Epithelial cell of esophagus (primary cell): ENCODE results near the gene EXOC6B.

ENCODE experiments used
- DNase-seq: peaks from one replicate; pipeline ENCODE4 v3.0.0; 2010; ENCODE audit warnings: low read depth
- H3K4me3 ChIP-seq: 2 replicates; pipeline ENCODE4 v1.5.1; 2011; ENCODE audit warnings: mild to moderate bottlenecking, low read length, control low read depth
- TF ChIP-seq, protein P1 (sequence below): IDR thresholded peaks from 2 replicates; pipeline ENCODE4 v1.5.1; 2011; ENCODE audit warnings: low read depth, mild to moderate bottlenecking, low read length, control low read depth, inconsistent platforms; ENCODE audit not compliant: insufficient read depth; ENCODE audit errors: missing control alignments

Gene EXOC6B

DNA sequence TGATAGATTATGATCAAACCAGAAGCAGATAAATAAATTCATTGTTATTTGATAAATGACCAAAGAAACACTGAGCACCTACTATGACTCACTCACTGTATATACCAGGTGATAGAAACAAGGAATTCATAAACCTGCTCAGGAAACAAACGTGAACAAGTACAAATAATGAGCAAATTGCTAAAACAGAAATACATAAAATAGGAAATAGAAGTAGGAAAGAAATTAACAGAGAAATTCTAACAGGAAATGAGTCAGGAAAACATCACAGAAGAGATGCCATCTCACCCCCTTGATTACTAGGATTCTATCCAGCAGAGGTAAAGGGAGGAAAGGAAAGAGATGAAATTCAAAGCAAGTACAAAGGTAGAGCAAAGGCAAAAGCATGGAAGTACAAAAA is 31.3 kb downstream of the EXOC6B start:
- DNase-seq, result peak; percentile 32
- H3K4me3 ChIP-seq, result no peak overlapping the region
- TF ChIP-seq, protein P1, sequence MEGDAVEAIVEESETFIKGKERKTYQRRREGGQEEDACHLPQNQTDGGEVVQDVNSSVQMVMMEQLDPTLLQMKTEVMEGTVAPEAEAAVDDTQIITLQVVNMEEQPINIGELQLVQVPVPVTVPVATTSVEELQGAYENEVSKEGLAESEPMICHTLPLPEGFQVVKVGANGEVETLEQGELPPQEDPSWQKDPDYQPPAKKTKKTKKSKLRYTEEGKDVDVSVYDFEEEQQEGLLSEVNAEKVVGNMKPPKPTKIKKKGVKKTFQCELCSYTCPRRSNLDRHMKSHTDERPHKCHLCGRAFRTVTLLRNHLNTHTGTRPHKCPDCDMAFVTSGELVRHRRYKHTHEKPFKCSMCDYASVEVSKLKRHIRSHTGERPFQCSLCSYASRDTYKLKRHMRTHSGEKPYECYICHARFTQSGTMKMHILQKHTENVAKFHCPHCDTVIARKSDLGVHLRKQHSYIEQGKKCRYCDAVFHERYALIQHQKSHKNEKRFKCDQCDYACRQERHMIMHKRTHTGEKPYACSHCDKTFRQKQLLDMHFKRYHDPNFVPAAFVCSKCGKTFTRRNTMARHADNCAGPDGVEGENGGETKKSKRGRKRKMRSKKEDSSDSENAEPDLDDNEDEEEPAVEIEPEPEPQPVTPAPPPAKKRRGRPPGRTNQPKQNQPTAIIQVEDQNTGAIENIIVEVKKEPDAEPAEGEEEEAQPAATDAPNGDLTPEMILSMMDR, result no peak

DNA sequence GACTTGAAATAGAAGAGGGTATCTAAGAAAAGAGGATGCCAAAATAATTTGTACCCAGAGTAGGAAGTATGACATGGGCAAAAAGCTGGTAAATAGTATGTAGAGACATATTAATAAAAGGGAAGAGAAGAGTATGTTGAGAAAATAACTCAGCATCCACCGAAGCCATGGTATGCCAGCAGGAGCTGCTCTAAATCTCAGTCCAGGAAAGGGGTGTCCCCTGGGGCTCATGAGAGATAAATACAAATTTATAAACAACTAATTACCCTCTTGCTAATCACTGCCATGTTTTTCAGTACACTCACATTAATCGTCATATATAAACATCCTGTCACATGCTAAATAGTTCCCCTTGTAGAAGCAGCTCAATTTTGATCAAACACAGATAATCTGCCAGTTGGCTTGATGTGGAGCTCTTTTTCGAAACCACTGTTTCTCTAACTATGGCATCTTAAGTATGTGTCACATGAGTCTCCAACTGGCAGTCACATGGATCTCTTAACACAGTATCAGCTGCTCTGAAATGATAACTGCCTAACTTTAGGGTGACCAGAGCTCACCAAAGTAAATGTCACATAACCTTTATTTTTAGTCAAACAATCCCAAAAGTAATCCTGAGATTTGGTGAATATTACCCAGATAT is 31.9 kb downstream of the EXOC6B start:
- TF ChIP-seq, protein P1, result no peak
- DNase-seq, result no peak

DNA sequence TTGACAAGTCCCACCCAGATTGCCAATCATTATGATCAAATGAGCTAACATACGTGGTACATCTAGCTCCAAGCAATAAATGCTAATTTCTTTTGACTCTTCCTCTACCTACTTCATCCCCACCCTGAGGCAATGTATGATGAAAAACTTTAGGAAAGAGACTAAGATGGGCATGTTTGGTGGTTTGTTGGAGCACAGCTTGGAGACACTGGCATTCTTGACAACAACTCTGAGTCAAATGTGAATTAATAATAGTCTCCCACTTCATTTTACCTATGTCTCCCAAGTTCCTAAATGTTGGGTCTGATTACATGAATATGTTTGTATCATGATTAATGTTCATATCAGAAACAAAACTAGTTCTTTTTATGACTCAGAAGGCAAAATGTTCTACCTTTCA is 36.6 kb downstream of the EXOC6B start:
- TF ChIP-seq, protein P1, result no peak
- DNase-seq, result peak; percentile 60
- H3K4me3 ChIP-seq, result no peak overlapping the region

More for the DNA sequence above, 31.9 kb downstream of the EXOC6B start:
- no peak overlapping the region for H3K4me3 ChIP-seq

DNA sequence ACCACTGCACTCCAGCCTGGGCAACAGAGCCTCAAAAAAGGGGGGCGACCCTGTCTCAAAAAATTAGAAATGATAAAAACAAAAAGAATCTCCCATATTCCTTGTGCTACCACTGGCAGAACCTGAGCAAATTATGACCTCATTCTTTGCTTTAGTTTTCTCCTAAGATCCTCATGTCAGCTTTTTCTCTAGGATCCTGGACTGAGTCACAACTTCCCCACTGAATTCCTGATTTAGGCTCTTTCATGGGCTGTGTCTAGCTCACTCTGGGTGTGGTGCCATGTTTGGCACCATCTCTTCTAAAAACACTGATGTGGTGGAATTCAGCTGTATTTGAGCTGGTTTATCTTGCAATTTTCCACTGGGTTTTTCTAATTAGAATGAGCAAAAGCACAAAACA is 37.1 kb downstream of the EXOC6B start:
- DNase-seq, result peak; percentile 84
- TF ChIP-seq, protein P1, result no peak

DNA sequence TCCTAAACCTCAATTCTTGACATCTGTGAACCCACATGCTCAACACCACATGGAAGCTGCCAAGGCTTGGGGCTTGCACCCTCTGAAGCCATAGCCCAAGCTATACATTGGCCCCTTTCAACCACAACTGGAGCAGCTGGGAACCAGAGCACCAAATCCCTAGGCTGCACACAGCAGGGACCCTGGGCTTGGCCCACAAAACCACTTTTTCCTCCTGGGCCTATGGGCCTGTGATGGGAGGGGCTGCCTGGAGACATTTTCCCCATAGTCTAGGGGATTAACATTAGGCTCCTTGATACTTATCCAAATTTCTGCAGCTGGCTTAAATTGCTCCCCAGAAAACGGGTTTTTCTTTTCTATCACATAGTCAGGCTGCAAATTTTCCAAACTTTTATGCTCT is 40.3 kb downstream of the EXOC6B start:
- no peak overlapping the region for H3K4me3 ChIP-seq
- no peak for DNase-seq
- TF ChIP-seq, protein P1, result no peak

More for the DNA sequence above, 37.1 kb downstream of the EXOC6B start:
- H3K4me3 ChIP-seq, result no peak overlapping the region

DNA sequence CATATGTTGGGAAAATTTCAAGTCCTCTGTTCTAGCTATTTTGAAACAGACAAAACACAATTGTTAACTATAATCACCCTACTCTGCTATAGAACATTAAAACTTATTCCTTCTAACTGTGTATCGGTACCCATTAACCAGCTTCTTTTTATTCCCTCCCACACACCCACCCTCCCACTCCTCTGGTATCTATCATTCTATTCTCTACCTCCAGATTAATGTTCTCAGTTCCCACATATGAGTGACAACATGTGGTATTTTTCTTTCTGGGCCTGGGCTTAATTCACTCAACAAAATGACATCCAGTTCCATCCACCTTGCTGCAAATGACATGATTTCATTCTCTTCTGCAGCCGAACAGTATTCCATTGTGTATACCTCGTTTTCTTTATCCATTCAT is 43.3 kb downstream of the EXOC6B start:
- TF ChIP-seq, protein P1, result no peak
- H3K4me3 ChIP-seq, result no peak overlapping the region
- no peak for DNase-seq

DNA sequence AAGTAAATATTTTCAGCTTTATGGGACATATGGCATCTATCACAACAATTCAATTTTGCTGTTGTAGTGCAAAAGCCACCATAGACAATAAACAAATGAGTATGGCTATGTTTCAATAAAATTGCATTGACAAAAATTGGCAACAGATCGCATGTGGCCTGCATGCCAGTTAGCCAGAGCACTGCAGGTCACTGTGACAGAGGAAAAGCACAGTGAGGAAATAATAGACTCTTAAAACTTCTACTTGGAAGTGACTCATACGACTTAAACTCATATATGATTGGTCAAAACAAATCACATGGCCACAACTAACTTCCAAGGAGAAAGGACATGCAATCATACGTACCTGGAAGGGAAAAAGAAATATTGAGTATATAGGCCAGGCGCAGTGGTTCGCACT is 44.4 kb downstream of the EXOC6B start:
- no peak for DNase-seq
- no peak overlapping the region for H3K4me3 ChIP-seq
- TF ChIP-seq, protein P1, result no peak
